ENCODE results near the gene PITPNC1.
A peak's percentile ranks its signal among the peaks of the same experiment; 100 is the strongest.

Gene PITPNC1

DNA sequence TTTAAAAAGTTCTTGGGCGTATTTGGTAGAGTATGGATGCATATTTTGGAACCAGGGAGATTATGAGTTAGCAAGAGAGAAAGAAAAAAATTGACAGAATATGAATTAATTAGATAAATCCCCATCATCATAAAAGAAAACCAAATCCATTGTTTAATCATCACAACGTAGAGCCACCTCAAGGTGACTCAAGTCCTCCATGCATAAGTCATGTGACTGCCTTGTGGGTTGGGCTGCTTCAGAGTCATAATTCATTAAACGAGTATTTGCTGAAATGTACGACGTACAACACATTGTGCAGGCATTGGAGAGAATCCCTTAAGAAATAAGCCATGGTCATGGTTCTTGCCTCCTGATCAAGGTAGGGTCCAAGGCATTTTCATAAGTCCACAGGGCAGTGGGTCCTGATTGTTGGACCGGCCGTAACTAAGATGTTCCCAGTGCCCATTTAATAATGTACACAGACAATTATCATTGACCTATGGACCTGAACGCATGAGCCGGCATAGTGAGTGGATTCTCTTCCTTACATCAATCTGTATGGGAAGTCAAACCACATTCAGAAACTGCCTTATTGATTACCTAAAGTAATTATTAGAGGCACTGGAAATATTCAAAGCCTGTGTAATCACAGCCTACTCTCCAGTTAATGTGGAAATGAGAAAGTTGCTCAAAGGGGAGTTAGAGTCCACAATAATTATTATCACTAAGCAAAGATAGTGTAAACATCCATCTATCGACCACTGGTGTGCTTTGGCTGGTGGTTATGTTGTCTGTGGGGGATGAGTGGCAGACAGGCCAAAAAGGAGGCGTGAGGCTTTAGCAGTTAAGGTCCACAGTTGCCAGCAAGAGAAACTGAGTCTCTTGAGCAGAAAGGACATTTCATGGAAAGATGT lies 165.4 kb downstream of the PITPNC1 start:
- DNase-seq (ENCODE audit: low read depth) = no peak
- TF ChIP-seq, protein P1, sequence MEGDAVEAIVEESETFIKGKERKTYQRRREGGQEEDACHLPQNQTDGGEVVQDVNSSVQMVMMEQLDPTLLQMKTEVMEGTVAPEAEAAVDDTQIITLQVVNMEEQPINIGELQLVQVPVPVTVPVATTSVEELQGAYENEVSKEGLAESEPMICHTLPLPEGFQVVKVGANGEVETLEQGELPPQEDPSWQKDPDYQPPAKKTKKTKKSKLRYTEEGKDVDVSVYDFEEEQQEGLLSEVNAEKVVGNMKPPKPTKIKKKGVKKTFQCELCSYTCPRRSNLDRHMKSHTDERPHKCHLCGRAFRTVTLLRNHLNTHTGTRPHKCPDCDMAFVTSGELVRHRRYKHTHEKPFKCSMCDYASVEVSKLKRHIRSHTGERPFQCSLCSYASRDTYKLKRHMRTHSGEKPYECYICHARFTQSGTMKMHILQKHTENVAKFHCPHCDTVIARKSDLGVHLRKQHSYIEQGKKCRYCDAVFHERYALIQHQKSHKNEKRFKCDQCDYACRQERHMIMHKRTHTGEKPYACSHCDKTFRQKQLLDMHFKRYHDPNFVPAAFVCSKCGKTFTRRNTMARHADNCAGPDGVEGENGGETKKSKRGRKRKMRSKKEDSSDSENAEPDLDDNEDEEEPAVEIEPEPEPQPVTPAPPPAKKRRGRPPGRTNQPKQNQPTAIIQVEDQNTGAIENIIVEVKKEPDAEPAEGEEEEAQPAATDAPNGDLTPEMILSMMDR (IDR thresholded peaks at IDR 0.05; ENCODE audit: low read depth, low read length, missing control alignments) = no peak
- H3K4me3 ChIP-seq (ENCODE audit: low read depth, low read length) = no peak overlapping the region

- no peak for DNase-seq (ENCODE audit: low read depth)
- TF ChIP-seq, protein P1 (IDR thresholded peaks at IDR 0.05; ENCODE audit: low read depth, low read length, missing control alignments) = no peak
These were observed 167.4 kb downstream of the PITPNC1 start for GRCh38 chr17:67544364-67544955.

DNA sequence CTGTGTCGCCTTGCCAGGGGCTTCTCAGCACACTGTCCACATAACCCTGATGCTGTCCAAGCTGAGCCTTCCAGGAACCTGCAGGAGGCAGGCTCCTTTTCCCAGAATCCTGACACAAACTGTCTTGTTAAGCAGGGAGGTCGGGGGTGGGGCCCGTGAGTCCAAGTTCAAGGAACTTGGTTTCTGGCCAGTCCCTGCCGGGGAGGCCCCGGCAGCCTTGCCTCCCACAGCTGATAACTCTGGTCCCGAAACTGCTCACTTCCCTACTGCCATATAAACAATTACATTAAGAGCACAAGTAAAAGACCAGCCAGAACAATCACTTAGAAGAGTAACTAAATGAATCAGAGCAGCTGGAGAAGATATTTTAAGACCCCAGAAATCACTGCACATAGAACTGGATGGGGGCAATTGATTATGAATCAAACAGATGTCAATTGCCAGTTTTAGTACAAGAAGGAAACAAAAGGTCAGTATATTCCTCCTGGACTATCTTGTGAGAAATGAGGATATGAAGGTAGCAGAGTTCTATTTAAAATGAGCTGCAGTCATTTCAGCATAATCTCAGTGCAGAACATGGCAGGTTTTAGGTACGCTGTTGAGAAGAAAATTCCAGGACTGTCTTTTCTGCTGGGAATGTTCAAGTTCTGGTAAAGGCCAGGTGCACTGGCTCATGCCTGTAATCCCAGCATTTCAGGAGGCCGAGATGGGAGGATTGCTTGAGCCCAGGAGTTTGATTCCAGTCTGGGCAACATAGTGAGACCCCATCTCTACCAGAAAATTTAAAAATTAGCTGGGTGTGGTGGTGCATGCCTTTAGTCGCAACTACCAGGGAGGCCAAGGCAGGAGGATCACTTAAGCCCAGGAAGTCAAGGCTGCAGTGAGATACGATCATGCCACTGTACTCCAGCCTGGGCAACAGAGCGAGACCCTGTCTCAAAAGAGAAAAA lies 169.8 kb downstream of the PITPNC1 start:
- H3K4me3 ChIP-seq (ENCODE audit: low read depth, low read length) = no peak overlapping the region
- DNase-seq (ENCODE audit: low read depth) = peak; percentile 41
- TF ChIP-seq, protein P1 (IDR thresholded peaks at IDR 0.05; ENCODE audit: low read depth, low read length, missing control alignments) = no peak

More at GRCh38 chr17:67544364-67544955, 167.4 kb downstream of the PITPNC1 start:
- H3K4me3 ChIP-seq (ENCODE audit: low read depth, low read length) = no peak overlapping the region

GRCh38 chr17:67548693-67549092 lies 171.6 kb downstream of the PITPNC1 start:
- no peak overlapping the region for H3K4me3 ChIP-seq (ENCODE audit: low read depth, low read length)
- TF ChIP-seq, protein P1 (IDR thresholded peaks at IDR 0.05; ENCODE audit: low read depth, low read length, missing control alignments) = no peak
- no peak for DNase-seq (ENCODE audit: low read depth)

GRCh38 chr17:67549820-67550219 lies 172.7 kb downstream of the PITPNC1 start:
- TF ChIP-seq, protein P1 (IDR thresholded peaks at IDR 0.05; ENCODE audit: low read depth, low read length, missing control alignments) = no peak
- no peak for DNase-seq (ENCODE audit: low read depth)
- H3K4me3 ChIP-seq (ENCODE audit: low read depth, low read length) = no peak overlapping the region

DNA sequence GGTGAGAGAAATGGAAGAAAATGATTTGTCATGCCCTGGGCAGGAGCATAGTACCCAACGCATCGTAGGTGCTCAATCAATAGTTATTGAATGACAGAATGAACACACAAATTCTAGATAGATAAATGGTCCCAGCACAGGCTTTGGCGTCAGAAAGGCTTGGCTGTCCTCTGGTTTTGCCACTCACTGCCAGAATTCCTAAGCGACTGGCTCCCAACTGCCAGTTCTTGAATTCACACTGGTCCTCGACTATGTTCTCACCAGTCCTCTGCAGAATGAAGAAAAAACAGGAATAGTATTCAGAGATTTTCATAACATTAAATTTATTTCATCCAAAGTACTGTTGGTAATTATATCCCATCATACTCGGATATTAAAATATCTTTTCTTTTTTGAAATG lies 177.6 kb downstream of the PITPNC1 start:
- DNase-seq (ENCODE audit: low read depth) = no peak
- TF ChIP-seq, protein P1 (IDR thresholded peaks at IDR 0.05; ENCODE audit: low read depth, low read length, missing control alignments) = no peak
- no peak overlapping the region for H3K4me3 ChIP-seq (ENCODE audit: low read depth, low read length)

Measured in GM12864 (cell line).